Prostate gland (tissue), 2 donors: Measurements from ENCODE around the gene UBTD2.

Experiments used
- POLR2A ChIP-seq: fragments of 450-650 bp; IDR thresholded peaks from one replicate; pipeline ENCODE4 v1.6.1; 2016; ENCODE audit warnings: antibody characterized with exemption, mild to moderate bottlenecking
- POLR2AphosphoS5 ChIP-seq: sonication (generic); formaldehyde crosslinking; IDR thresholded peaks from one replicate; pipeline ENCODE4 v1.6.1; 2017; ENCODE audit warnings: antibody characterized with exemption
- TF ChIP-seq, protein P1 (sequence below), 4 experiments: fragments of 200-600 bp in 2 of 4; fragments of 450-650 bp in 2 of 4; sonication (generic) in 2 of 4; IDR thresholded peaks; 1 replicate in 3 of 4; 2 replicates in 1 of 4; pipeline ENCODE4 v1.5.1; 2016 to 2019; ENCODE audit warnings: antibody characterized with exemption in 4 of 4, mild to moderate bottlenecking in 2 of 4, moderate library complexity in 2 of 4

DNA sequence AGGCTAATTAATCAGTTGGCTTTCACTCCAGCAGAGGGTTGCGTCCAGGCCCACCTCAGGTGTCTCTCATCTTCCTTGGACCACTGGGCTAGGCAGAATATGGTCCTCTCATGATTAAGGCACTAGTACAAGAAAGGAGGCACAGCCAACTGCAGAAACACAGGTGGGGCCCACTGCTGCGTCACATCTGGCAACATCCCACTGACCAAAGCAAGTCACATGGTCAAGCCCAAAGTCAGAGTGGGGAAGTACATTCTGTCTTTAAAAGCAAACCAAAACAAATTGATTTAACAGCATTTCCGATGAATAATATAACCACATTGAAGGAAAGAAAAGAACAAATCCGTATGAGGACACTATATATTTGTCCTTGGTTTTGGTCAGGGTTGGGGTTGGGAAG lies 28.0 kb upstream of the UBTD2 start:
- TF ChIP-seq, protein P1, sequence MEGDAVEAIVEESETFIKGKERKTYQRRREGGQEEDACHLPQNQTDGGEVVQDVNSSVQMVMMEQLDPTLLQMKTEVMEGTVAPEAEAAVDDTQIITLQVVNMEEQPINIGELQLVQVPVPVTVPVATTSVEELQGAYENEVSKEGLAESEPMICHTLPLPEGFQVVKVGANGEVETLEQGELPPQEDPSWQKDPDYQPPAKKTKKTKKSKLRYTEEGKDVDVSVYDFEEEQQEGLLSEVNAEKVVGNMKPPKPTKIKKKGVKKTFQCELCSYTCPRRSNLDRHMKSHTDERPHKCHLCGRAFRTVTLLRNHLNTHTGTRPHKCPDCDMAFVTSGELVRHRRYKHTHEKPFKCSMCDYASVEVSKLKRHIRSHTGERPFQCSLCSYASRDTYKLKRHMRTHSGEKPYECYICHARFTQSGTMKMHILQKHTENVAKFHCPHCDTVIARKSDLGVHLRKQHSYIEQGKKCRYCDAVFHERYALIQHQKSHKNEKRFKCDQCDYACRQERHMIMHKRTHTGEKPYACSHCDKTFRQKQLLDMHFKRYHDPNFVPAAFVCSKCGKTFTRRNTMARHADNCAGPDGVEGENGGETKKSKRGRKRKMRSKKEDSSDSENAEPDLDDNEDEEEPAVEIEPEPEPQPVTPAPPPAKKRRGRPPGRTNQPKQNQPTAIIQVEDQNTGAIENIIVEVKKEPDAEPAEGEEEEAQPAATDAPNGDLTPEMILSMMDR (IDR thresholded peaks at IDR 0.05) = no peak
- TF ChIP-seq POLR2A (no peak), POLR2AphosphoS5 (no peak)
